ENCODE results near the gene RBM44. TPM values are rescaled to one million over a fixed set of nuclear protein-coding genes. Genes with fewer than 3 reads are reported as not detected.

The RBM44 gene
- total and polyA plus RNA-seq, 4 donors = 0.02 to 0.75 (median 0.15) TPM

DNA sequence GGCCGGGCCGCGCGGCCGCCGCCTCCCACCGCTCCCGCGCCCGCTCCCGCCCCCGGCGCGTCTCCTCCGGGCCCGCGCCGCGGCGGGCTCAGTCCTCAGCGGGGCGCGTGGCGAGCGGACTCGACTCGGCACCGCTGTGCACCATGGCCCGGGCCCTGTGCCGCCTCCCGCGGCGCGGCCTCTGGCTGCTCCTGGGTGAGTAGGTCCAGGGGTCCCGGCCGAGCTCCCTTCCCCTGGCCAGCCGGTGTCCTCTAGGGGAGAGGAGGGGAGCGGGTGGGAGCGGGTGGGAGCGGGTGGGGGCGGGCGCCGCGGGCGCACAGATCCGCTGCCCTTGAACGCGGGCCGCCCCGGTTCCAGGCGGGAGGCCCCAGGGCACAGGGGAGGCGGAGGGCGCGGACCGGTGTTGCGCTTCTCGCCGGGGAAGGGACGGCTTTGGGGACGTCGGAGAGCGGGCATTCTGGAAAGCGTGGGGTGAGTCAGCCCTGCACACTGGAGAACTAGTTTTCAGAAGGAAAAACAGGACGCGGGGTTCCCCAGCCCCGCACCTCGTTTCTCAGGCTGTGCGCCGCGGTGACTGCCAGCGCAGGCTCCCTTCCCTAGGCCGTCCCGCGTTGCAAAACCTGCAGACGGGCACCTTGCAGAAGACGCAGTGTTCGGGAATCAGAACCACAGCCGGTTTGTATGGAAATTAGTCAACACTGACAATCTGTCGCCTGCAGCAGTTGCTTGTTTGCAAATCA, 61.1 kb downstream of the RBM44 start, which contains the start of gene RAMP1:
RAMP1 (plus strand) TSS at position 91 of the 740 bp plus-strand sequence; CDS start at position 144, 53 bp downstream.
- H3K36me3 ChIP-seq (ENCODE audit: control insufficient read depth in 4 of 4, insufficient read depth in 3 of 4, low read depth in 1 of 4, low read length in 3 of 4) = no peaks in the 10 kb centered on the region
- H3K9ac ChIP-seq (ENCODE audit: low read depth in 1 of 2, low read length in 2 of 2) = peak within 1 kb of the TSS in 1 of 2 donors; percentile 71
- peak; percentile 38 for DNase-seq (ENCODE audit: low spot score)
- peak within 1 kb of the TSS; percentile 19 to 68 (median 22) for H3K4me3 ChIP-seq (ENCODE audit: low read depth in 1 of 3, low read length in 3 of 3)
- no peaks in the 10 kb centered on the region for H3K9me3 ChIP-seq (ENCODE audit: control insufficient read depth in 4 of 4, low read length in 3 of 4)
- H3K4me1 ChIP-seq (ENCODE audit: control insufficient read depth in 4 of 4, insufficient read depth in 4 of 4, low read length in 3 of 4) = peaks cover 6 to 34% (median 23%) of the 10 kb centered on the region in 4 donors
- TF ChIP-seq JUND (IDR thresholded peaks at IDR 0.05) = no peak
- TF ChIP-seq, protein P1, sequence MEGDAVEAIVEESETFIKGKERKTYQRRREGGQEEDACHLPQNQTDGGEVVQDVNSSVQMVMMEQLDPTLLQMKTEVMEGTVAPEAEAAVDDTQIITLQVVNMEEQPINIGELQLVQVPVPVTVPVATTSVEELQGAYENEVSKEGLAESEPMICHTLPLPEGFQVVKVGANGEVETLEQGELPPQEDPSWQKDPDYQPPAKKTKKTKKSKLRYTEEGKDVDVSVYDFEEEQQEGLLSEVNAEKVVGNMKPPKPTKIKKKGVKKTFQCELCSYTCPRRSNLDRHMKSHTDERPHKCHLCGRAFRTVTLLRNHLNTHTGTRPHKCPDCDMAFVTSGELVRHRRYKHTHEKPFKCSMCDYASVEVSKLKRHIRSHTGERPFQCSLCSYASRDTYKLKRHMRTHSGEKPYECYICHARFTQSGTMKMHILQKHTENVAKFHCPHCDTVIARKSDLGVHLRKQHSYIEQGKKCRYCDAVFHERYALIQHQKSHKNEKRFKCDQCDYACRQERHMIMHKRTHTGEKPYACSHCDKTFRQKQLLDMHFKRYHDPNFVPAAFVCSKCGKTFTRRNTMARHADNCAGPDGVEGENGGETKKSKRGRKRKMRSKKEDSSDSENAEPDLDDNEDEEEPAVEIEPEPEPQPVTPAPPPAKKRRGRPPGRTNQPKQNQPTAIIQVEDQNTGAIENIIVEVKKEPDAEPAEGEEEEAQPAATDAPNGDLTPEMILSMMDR (IDR thresholded peaks at IDR 0.05; ENCODE audit: low read depth, low read length, missing input control) = no peak
- no peak for TF ChIP-seq NR2F2 (IDR thresholded peaks at IDR 0.05)
- TF ChIP-seq EGR1 (IDR thresholded peaks at IDR 0.05; ENCODE audit: low read depth in 2 of 2) = no peak
- TF ChIP-seq, protein P2, sequence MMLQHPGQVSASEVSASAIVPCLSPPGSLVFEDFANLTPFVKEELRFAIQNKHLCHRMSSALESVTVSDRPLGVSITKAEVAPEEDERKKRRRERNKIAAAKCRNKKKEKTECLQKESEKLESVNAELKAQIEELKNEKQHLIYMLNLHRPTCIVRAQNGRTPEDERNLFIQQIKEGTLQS (IDR thresholded peaks at IDR 0.05) = no peak
- TF ChIP-seq, protein P3, sequence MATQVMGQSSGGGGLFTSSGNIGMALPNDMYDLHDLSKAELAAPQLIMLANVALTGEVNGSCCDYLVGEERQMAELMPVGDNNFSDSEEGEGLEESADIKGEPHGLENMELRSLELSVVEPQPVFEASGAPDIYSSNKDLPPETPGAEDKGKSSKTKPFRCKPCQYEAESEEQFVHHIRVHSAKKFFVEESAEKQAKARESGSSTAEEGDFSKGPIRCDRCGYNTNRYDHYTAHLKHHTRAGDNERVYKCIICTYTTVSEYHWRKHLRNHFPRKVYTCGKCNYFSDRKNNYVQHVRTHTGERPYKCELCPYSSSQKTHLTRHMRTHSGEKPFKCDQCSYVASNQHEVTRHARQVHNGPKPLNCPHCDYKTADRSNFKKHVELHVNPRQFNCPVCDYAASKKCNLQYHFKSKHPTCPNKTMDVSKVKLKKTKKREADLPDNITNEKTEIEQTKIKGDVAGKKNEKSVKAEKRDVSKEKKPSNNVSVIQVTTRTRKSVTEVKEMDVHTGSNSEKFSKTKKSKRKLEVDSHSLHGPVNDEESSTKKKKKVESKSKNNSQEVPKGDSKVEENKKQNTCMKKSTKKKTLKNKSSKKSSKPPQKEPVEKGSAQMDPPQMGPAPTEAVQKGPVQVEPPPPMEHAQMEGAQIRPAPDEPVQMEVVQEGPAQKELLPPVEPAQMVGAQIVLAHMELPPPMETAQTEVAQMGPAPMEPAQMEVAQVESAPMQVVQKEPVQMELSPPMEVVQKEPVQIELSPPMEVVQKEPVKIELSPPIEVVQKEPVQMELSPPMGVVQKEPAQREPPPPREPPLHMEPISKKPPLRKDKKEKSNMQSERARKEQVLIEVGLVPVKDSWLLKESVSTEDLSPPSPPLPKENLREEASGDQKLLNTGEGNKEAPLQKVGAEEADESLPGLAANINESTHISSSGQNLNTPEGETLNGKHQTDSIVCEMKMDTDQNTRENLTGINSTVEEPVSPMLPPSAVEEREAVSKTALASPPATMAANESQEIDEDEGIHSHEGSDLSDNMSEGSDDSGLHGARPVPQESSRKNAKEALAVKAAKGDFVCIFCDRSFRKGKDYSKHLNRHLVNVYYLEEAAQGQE (IDR thresholded peaks at IDR 0.05) = no peak
- TF ChIP-seq SP1 (IDR thresholded peaks at IDR 0.05) = no peak
- no peaks in the 10 kb centered on the region for H3K27me3 ChIP-seq (ENCODE audit: control insufficient read depth in 4 of 4, insufficient read depth in 4 of 4, low read length in 3 of 4)
- 2% methylated on average over 79 of the region's 79 CpGs for WGBS
- H3K27ac ChIP-seq (ENCODE audit: low read depth in 1 of 2, low read length in 2 of 2) = peak within 1 kb of the TSS; percentile 33 to 64

DNA sequence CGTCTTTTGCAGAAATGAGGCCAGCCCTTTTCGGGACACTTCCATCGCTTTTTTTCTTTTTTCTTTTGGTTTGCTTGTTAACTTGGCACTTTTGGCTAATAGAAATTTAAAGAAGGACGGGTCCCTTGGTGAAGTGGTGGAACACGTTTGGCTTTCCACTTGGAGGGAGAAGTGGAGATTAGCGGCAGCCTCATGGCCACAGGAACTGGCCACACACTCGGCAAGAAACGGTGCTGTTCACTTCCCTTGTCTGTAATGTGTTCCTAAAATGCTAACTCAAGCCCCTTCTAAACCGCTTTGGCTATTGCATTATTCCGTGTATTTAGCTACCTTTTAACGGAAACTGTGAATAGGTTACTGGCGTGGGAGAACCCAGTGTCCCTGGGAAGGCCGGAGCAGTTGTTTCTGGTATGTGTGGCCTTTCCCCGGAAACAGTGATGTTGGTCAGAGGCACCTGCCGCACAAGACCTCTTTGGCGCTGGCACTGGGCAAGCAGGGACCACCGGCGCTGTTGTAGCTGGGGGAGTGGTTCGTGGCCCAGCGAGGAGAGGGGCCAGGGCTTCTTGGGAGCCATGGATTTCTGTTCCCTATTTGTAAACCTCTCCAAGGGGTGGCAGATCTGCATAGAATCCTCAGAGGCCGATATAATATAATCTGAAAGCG, 61.8 kb downstream of the RBM44 start:
- TF ChIP-seq RAD21 (IDR thresholded peaks at IDR 0.05) = peak in 1 of 2 donors; percentile 7
- TF ChIP-seq, protein P4, sequence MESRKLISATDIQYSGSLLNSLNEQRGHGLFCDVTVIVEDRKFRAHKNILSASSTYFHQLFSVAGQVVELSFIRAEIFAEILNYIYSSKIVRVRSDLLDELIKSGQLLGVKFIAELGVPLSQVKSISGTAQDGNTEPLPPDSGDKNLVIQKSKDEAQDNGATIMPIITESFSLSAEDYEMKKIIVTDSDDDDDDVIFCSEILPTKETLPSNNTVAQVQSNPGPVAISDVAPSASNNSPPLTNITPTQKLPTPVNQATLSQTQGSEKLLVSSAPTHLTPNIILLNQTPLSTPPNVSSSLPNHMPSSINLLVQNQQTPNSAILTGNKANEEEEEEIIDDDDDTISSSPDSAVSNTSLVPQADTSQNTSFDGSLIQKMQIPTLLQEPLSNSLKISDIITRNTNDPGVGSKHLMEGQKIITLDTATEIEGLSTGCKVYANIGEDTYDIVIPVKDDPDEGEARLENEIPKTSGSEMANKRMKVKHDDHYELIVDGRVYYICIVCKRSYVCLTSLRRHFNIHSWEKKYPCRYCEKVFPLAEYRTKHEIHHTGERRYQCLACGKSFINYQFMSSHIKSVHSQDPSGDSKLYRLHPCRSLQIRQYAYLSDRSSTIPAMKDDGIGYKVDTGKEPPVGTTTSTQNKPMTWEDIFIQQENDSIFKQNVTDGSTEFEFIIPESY (IDR thresholded peaks at IDR 0.05) = no peak
- TF ChIP-seq, protein P5, sequence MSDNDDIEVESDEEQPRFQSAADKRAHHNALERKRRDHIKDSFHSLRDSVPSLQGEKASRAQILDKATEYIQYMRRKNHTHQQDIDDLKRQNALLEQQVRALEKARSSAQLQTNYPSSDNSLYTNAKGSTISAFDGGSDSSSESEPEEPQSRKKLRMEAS (IDR thresholded peaks at IDR 0.05) = no peak
- TF ChIP-seq HNF4A (conservative IDR thresholded peaks at IDR 0.05) = no peak
- Histone ChIP-seq H3K27me3 (ENCODE audit: control insufficient read depth in 4 of 4, insufficient read depth in 4 of 4, low read length in 3 of 4) (no peaks in the 10 kb centered on the region), H3K36me3 (ENCODE audit: control insufficient read depth in 4 of 4, insufficient read depth in 3 of 4, low read depth in 1 of 4, low read length in 3 of 4) (no peaks in the 10 kb centered on the region), H3K27ac (ENCODE audit: low read depth in 1 of 2, low read length in 2 of 2) (peak overlapping the region; percentile 33 to 64), H3K4me3 (ENCODE audit: low read depth in 1 of 3, low read length in 3 of 3) (peak overlapping the region; percentile 19 to 68 (median 22)), H3K9ac (ENCODE audit: low read depth in 1 of 2, low read length in 2 of 2) (peak overlapping the region in 1 of 2 donors; percentile 71), H3K9me3 (ENCODE audit: control insufficient read depth in 4 of 4, low read length in 3 of 4) (no peaks in the 10 kb centered on the region), H3K4me1 (ENCODE audit: control insufficient read depth in 4 of 4, insufficient read depth in 4 of 4, low read length in 3 of 4) (peaks cover 6 to 34% (median 23%) of the 10 kb centered on the region in 4 donors)
- 44% methylated on average over 22 of the region's 22 CpGs for WGBS
- no peak for DNase-seq (ENCODE audit: low spot score)
